ENCODE results near the gene ZNF302.
"Not testable (repeated sequence)": the region's sequence is repeated elsewhere in the genome, so short reads cannot be mapped to it uniquely, and the experiment has no call there.

Gene ZNF302

GRCh38 chr19:34677386-34678084 is at the start of gene ZNF302:
Gene ZNF302, plus strand, starts transcription at chr19:34677678. Its CDS starts 1,127 bp downstream, at chr19:34678805.
- peak; percentile 79 to 91 (median 82) for DNase-seq (ENCODE audit: low read depth in 3 of 3, low spot score in 1 of 3)

- no peak for DNase-seq (ENCODE audit: low read depth in 3 of 3, low spot score in 1 of 3)
Measured at GRCh38 chr19:34633802-34634201, 43.7 kb upstream of the ZNF302 start.

GRCh38 chr19:34639491-34640085 is 37.9 kb upstream of the ZNF302 start:
- DNase-seq (ENCODE audit: low read depth in 3 of 3, low spot score in 1 of 3) = peak; percentile 21 to 37 (median 37)

GRCh38 chr19:34642241-34642640 is 35.2 kb upstream of the ZNF302 start:
- DNase-seq (ENCODE audit: low read depth in 3 of 3, low spot score in 1 of 3) = no peak

- DNase-seq (ENCODE audit: low read depth in 3 of 3, low spot score in 1 of 3) = no peak
Measured at GRCh38 chr19:34644991-34645461, 32.5 kb upstream of the ZNF302 start.

- DNase-seq (ENCODE audit: low read depth in 3 of 3, low spot score in 1 of 3) = no peak
Measured at GRCh38 chr19:34645551-34645950, 31.9 kb upstream of the ZNF302 start.

- DNase-seq (ENCODE audit: low read depth in 3 of 3, low spot score in 1 of 3) = no peak
Measured at GRCh38 chr19:34649886-34650543, 27.5 kb upstream of the ZNF302 start.

GRCh38 chr19:34651747-34652146 is 25.7 kb upstream of the ZNF302 start:
- DNase-seq (ENCODE audit: low read depth in 3 of 3, low spot score in 1 of 3) = no peak

- DNase-seq (ENCODE audit: low read depth in 3 of 3, low spot score in 1 of 3) = no peak
Measured at GRCh38 chr19:34654796-34655195, 22.7 kb upstream of the ZNF302 start.

GRCh38 chr19:34655651-34656050 is 21.8 kb upstream of the ZNF302 start:
- DNase-seq (ENCODE audit: low read depth in 3 of 3, low spot score in 1 of 3) = no peak

- DNase-seq (ENCODE audit: low read depth in 3 of 3, low spot score in 1 of 3) = no peak
Measured at GRCh38 chr19:34661357-34661756, 16.1 kb upstream of the ZNF302 start.

- DNase-seq (ENCODE audit: low read depth in 3 of 3, low spot score in 1 of 3) = peak in 1 of 3 donors; percentile 12
Measured at GRCh38 chr19:34662919-34663318, 14.6 kb upstream of the ZNF302 start.

- DNase-seq (ENCODE audit: low read depth in 3 of 3, low spot score in 1 of 3) = no peak
Measured at GRCh38 chr19:34664168-34664567, 13.3 kb upstream of the ZNF302 start.

GRCh38 chr19:34664870-34665269 is 12.6 kb upstream of the ZNF302 start:
- DNase-seq (ENCODE audit: low read depth in 3 of 3, low spot score in 1 of 3) = no peak

GRCh38 chr19:34665275-34665674 is 12.2 kb upstream of the ZNF302 start:
- not testable (repeated sequence) for DNase-seq (ENCODE audit: low read depth in 3 of 3, low spot score in 1 of 3)

- DNase-seq (ENCODE audit: low read depth in 3 of 3, low spot score in 1 of 3) = no peak
Measured at GRCh38 chr19:34666200-34666957, 11.1 kb upstream of the ZNF302 start.

- no peak for DNase-seq (ENCODE audit: low read depth in 3 of 3, low spot score in 1 of 3)
Measured at GRCh38 chr19:34666958-34667265, 10.6 kb upstream of the ZNF302 start.

GRCh38 chr19:34667349-34668076 is 10.0 kb upstream of the ZNF302 start:
- no peak for DNase-seq (ENCODE audit: low read depth in 3 of 3, low spot score in 1 of 3)

- not testable (repeated sequence) for DNase-seq (ENCODE audit: low read depth in 3 of 3, low spot score in 1 of 3)
Measured at GRCh38 chr19:34668077-34668689, 9.3 kb upstream of the ZNF302 start.

GRCh38 chr19:34668690-34669089 is 8.8 kb upstream of the ZNF302 start:
- not testable (repeated sequence) for DNase-seq (ENCODE audit: low read depth in 3 of 3, low spot score in 1 of 3)
